ENCODE data around the gene LRBA. TPM values are rescaled to one million over a fixed set of nuclear protein-coding genes. Genes with fewer than 3 reads are reported as not detected.

The LRBA gene
- total RNA-seq, 1 donor from 2014 or later: 103 TPM

- no peak for TF ChIP-seq CTCF (IDR thresholded peaks at IDR 0.05; ENCODE audit: insufficient read depth, low read length, severe bottlenecking)
Observed at GRCh38 chr4:150739591-150739990, 275.5 kb downstream of the LRBA start.

GRCh38 chr4:150725957-150726523 lies 289.0 kb downstream of the LRBA start:
- DNase-seq (ENCODE audit: low read depth): no peak
- no peaks in the 10 kb centered on the region for H3K36me3 ChIP-seq (ENCODE audit: control insufficient read depth, insufficient read depth, low read length)
- H3K27me3 ChIP-seq (ENCODE audit: control insufficient read depth, insufficient read depth, low read length): no peaks in the 10 kb centered on the region
- no peak for TF ChIP-seq CTCF (IDR thresholded peaks at IDR 0.05; ENCODE audit: insufficient read depth, low read length, severe bottlenecking)
- no peak for FAIRE-seq
- no peak overlapping the region for H3K4me3 ChIP-seq (ENCODE audit: low read depth, low read length)

More at GRCh38 chr4:150739591-150739990, 275.5 kb downstream of the LRBA start:
- Histone ChIP-seq H3K27me3 (ENCODE audit: control insufficient read depth, insufficient read depth, low read length) (no peaks in the 10 kb centered on the region), H3K4me3 (ENCODE audit: low read depth, low read length) (no peak overlapping the region), H3K36me3 (ENCODE audit: control insufficient read depth, insufficient read depth, low read length) (peaks cover 2% of the 10 kb centered on the region)
- DNase-seq (ENCODE audit: low read depth) (no peak), FAIRE-seq (no peak)

- no peaks in the 10 kb centered on the region for H3K36me3 ChIP-seq (ENCODE audit: control insufficient read depth, insufficient read depth, low read length)
- H3K4me3 ChIP-seq (ENCODE audit: low read depth, low read length): no peak overlapping the region
- DNase-seq (ENCODE audit: low read depth) (no peak), FAIRE-seq (no peak)
- H3K27me3 ChIP-seq (ENCODE audit: control insufficient read depth, insufficient read depth, low read length): no peaks in the 10 kb centered on the region
- no peak for TF ChIP-seq CTCF (IDR thresholded peaks at IDR 0.05; ENCODE audit: insufficient read depth, low read length, severe bottlenecking)
Observed at GRCh38 chr4:150723727-150724411, 291.2 kb downstream of the LRBA start.

- no peaks in the 10 kb centered on the region for H3K36me3 ChIP-seq (ENCODE audit: control insufficient read depth, insufficient read depth, low read length)
- TF ChIP-seq CTCF (IDR thresholded peaks at IDR 0.05; ENCODE audit: insufficient read depth, low read length, severe bottlenecking): peak; percentile 30
- FAIRE-seq (peak; percentile 72), DNase-seq (ENCODE audit: low read depth) (peak; percentile 68)
- no peaks in the 10 kb centered on the region for H3K27me3 ChIP-seq (ENCODE audit: control insufficient read depth, insufficient read depth, low read length)
- no peak overlapping the region for H3K4me3 ChIP-seq (ENCODE audit: low read depth, low read length)
Observed at GRCh38 chr4:150722908-150723362, 292.1 kb downstream of the LRBA start.

- H3K4me3 ChIP-seq (ENCODE audit: low read depth, low read length): no peak overlapping the region
- no peak for TF ChIP-seq CTCF (IDR thresholded peaks at IDR 0.05; ENCODE audit: insufficient read depth, low read length, severe bottlenecking)
- DNase-seq (ENCODE audit: low read depth) (no peak), FAIRE-seq (no peak)
- H3K36me3 ChIP-seq (ENCODE audit: control insufficient read depth, insufficient read depth, low read length): no peaks in the 10 kb centered on the region
- H3K27me3 ChIP-seq (ENCODE audit: control insufficient read depth, insufficient read depth, low read length): no peaks in the 10 kb centered on the region
Observed at GRCh38 chr4:150720973-150721518, 294.0 kb downstream of the LRBA start.

All from bronchial epithelial cell (primary cell).